ENCODE data around the gene ECE1. TPM values are rescaled to one million over a fixed set of nuclear protein-coding genes. Genes with fewer than 3 reads are reported as not detected.

ECE1 gene
- total and polyA plus RNA-seq, 2 of the 13 experiments (the other 11 are each of a cell fraction or from before 2014, with no cell fraction given), result 13.5 to 21.2 TPM

DNA sequence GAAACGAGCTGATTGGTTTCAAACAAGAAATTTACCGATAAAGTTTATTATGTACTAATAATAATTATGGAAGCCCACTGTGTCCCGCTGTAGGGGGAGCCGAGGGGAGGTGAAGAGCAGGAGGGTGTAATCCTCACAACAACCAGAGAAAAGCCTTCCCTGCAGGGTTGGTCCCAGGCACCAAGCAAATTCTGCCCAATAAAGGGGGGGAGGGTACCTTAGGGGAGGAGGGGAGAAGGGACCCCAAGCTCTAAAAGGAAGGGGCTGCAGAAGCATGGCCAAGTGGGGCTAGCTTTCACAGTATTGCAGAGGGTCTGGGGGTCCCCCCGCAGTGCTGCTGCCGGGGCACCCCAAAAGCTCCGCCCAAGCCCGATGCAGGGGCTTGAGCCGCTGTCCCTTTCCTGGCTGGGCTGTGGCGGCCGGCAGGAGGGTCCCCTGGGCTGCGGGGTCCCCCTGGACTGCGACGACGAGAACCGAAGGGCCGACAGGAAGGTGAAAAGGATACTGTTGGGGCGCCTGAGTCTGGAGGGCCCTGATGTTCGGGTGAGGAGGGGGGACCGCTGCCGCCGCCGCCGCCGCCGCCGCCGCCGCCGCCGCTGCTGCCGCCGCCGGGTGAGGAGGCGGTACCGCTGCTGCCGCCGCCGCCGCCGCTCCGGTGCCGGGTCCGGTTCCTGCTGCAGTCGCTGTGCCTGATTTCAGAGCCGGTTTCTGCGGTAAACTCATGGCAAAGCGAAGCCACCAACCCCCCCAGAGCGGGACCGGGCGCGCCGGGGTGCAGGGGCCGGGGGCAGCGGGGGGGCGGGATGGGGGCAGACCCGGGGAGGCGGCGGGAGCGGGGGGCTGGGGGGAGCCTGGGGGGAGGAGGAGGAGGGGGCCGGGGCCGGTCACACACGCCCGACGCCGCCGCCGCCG, 114.3 kb downstream of the ECE1 start (continued):
- TF ChIP-seq, protein P1, sequence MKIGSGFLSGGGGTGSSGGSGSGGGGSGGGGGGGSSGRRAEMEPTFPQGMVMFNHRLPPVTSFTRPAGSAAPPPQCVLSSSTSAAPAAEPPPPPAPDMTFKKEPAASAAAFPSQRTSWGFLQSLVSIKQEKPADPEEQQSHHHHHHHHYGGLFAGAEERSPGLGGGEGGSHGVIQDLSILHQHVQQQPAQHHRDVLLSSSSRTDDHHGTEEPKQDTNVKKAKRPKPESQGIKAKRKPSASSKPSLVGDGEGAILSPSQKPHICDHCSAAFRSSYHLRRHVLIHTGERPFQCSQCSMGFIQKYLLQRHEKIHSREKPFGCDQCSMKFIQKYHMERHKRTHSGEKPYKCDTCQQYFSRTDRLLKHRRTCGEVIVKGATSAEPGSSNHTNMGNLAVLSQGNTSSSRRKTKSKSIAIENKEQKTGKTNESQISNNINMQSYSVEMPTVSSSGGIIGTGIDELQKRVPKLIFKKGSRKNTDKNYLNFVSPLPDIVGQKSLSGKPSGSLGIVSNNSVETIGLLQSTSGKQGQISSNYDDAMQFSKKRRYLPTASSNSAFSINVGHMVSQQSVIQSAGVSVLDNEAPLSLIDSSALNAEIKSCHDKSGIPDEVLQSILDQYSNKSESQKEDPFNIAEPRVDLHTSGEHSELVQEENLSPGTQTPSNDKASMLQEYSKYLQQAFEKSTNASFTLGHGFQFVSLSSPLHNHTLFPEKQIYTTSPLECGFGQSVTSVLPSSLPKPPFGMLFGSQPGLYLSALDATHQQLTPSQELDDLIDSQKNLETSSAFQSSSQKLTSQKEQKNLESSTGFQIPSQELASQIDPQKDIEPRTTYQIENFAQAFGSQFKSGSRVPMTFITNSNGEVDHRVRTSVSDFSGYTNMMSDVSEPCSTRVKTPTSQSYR (CRISPR knock-in tag; IDR thresholded peaks at IDR 0.05; ENCODE audit: borderline replicate concordance), result no peak
- TF ChIP-seq ZSCAN30 (CRISPR knock-in tag; IDR thresholded peaks at IDR 0.05) (no peak), CHD4 (IDR thresholded peaks at IDR 0.05; ENCODE audit: borderline replicate concordance, low read length) (no peak), KLF13 (CRISPR knock-in tag; IDR thresholded peaks at IDR 0.05) (no peak), AGO2 (optimal IDR thresholded peaks at IDR 0.05; ENCODE audit: low read depth, low read length) (peak; percentile 13), TBL1XR1 (IDR thresholded peaks at IDR 0.05; ENCODE audit: borderline replicate concordance, low read length, partially characterized antibody) (no peak), ZNF672 (CRISPR knock-in tag; IDR thresholded peaks at IDR 0.05) (no peak), IKZF4 (CRISPR knock-in tag; IDR thresholded peaks at IDR 0.05; ENCODE audit: borderline replicate concordance, low read depth, not compliant biosample characterization) (peak; percentile 13), ISL2 (CRISPR knock-in tag; IDR thresholded peaks at IDR 0.05) (no peak), GATAD2A (CRISPR knock-in tag; IDR thresholded peaks at IDR 0.05) (no peak), ZNF891 (CRISPR knock-in tag; IDR thresholded peaks at IDR 0.05) (0 out of 2 replicates have a peak, but pooled peaks have one; percentile 40), SAP130 (CRISPR knock-in tag; IDR thresholded peaks at IDR 0.05; ENCODE audit: low read depth) (peak; percentile 39; the same call in 1 of the 2 replicates), ATF7-NPFF (CRISPR knock-in tag; IDR thresholded peaks at IDR 0.05; ENCODE audit: low read depth) (no peak), ZBTB1 (CRISPR knock-in tag; IDR thresholded peaks at IDR 0.05; ENCODE audit: borderline replicate concordance) (no peak), PPARG (CRISPR knock-in tag; conservative IDR thresholded peaks at IDR 0.05) (no peak)
- TF ChIP-seq, protein P2, sequence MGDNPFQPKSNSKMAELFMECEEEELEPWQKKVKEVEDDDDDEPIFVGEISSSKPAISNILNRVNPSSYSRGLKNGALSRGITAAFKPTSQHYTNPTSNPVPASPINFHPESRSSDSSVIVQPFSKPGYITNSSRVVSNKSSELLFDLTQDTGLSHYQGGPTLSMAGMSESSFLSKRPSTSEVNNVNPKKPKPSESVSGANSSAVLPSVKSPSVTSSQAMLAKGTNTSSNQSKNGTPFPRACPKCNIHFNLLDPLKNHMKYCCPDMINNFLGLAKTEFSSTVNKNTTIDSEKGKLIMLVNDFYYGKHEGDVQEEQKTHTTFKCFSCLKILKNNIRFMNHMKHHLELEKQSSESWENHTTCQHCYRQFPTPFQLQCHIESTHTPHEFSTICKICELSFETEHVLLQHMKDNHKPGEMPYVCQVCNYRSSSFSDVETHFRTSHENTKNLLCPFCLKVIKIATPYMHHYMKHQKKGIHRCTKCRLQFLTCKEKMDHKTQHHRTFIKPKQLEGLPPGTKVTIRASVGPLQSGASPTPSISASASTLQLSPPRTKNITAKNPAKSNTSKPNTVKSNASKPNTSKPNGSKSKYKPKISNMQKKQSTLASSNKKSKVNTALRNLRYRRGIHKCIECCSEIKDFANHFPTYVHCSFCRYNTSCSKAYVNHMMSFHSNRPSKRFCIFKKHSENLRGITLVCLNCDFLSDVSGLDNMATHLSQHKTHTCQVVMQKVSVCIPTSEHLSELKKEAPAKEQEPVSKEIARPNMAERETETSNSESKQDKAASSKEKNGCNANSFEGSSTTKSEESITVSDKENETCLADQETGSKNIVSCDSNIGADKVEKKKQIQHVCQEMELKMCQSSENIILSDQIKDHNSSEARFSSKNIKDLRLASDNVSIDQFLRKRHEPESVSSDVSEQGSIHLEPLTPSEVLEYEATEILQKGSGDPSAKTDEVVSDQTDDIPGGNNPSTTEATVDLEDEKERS (CRISPR knock-in tag; IDR thresholded peaks at IDR 0.05), result no peak
- TF ChIP-seq, protein P3, sequence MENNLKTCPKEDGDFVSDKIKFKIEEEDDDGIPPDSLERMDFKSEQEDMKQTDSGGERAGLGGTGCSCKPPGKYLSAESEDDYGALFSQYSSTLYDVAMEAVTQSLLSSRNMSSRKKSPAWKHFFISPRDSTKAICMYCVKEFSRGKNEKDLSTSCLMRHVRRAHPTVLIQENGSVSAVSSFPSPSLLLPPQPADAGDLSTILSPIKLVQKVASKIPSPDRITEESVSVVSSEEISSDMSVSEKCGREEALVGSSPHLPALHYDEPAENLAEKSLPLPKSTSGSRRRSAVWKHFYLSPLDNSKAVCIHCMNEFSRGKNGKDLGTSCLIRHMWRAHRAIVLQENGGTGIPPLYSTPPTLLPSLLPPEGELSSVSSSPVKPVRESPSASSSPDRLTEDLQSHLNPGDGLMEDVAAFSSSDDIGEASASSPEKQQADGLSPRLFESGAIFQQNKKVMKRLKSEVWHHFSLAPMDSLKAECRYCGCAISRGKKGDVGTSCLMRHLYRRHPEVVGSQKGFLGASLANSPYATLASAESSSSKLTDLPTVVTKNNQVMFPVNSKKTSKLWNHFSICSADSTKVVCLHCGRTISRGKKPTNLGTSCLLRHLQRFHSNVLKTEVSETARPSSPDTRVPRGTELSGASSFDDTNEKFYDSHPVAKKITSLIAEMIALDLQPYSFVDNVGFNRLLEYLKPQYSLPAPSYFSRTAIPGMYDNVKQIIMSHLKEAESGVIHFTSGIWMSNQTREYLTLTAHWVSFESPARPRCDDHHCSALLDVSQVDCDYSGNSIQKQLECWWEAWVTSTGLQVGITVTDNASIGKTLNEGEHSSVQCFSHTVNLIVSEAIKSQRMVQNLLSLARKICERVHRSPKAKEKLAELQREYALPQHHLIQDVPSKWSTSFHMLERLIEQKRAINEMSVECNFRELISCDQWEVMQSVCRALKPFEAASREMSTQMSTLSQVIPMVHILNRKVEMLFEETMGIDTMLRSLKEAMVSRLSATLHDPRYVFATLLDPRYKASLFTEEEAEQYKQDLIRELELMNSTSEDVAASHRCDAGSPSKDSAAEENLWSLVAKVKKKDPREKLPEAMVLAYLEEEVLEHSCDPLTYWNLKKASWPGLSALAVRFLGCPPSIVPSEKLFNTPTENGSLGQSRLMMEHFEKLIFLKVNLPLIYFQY (CRISPR knock-in tag; IDR thresholded peaks at IDR 0.05; ENCODE audit: borderline replicate concordance), result no peak
- TF ChIP-seq, protein P4, sequence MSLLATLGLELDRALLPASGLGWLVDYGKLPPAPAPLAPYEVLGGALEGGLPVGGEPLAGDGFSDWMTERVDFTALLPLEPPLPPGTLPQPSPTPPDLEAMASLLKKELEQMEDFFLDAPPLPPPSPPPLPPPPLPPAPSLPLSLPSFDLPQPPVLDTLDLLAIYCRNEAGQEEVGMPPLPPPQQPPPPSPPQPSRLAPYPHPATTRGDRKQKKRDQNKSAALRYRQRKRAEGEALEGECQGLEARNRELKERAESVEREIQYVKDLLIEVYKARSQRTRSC (CRISPR knock-in tag; IDR thresholded peaks at IDR 0.05; ENCODE audit: low read depth), result no peak

Measured in HepG2 (cell line).